Sigmoid colon (tissue), 4 donors: Measurements from ENCODE around the gene FMO5.

Experiments
- POLR2A ChIP-seq, 2 donors: fragments of 450-650 bp; IDR thresholded peaks; one replicate each; pipeline ENCODE4 v1.6.1; 2016; ENCODE audit warnings: antibody characterized with exemption in 2 of 2, mild to moderate bottlenecking in 2 of 2, moderate library complexity in 2 of 2
- POLR2AphosphoS5 ChIP-seq, 4 donors: sonication (generic); formaldehyde crosslinking; IDR thresholded peaks; one replicate each; pipeline ENCODE4 v1.6.1; 2017; ENCODE audit warnings: antibody characterized with exemption in 4 of 4
- TF ChIP-seq, protein P1 (sequence below), 4 experiments: fragments of 450-650 bp in 3 of 4; fragments of 200-600 bp in 1 of 4; IDR thresholded peaks; one replicate each; pipeline ENCODE4 v1.5.1; 2016 to 2019; ENCODE audit warnings: antibody characterized with exemption in 4 of 4, mild to moderate bottlenecking in 3 of 4, moderate library complexity in 2 of 4

DNA sequence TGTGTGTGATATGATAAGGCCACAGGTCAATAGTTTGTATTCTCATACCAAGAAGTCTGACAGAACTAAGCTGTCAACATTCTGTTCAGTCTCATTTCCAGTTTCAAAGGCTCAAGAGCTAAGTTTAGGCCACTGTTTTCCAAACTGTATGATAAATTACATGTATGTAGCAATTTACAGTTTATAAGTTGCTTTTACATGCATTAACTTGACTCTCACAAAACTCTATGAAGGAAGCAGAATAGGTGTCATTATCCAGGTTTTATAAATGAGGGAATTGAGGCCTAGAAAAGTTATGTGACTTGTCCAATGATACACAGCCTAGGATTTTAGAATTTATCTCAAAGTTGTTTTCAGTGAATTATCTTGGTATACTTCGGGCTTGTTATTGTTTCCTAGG, 23.4 kb downstream of the FMO5 start:
- TF ChIP-seq POLR2A (IDR thresholded peaks at IDR 0.05): no peak
- TF ChIP-seq, protein P1, sequence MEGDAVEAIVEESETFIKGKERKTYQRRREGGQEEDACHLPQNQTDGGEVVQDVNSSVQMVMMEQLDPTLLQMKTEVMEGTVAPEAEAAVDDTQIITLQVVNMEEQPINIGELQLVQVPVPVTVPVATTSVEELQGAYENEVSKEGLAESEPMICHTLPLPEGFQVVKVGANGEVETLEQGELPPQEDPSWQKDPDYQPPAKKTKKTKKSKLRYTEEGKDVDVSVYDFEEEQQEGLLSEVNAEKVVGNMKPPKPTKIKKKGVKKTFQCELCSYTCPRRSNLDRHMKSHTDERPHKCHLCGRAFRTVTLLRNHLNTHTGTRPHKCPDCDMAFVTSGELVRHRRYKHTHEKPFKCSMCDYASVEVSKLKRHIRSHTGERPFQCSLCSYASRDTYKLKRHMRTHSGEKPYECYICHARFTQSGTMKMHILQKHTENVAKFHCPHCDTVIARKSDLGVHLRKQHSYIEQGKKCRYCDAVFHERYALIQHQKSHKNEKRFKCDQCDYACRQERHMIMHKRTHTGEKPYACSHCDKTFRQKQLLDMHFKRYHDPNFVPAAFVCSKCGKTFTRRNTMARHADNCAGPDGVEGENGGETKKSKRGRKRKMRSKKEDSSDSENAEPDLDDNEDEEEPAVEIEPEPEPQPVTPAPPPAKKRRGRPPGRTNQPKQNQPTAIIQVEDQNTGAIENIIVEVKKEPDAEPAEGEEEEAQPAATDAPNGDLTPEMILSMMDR (IDR thresholded peaks at IDR 0.05): no peak
- TF ChIP-seq POLR2AphosphoS5 (IDR thresholded peaks at IDR 0.05): no peak
